ENCODE results near the gene TRIP12.
"Not testable (repeated sequence)": the region's sequence is repeated elsewhere in the genome, so short reads cannot be mapped to it uniquely, and the experiment has no call there.

TRIP12 gene

DNA sequence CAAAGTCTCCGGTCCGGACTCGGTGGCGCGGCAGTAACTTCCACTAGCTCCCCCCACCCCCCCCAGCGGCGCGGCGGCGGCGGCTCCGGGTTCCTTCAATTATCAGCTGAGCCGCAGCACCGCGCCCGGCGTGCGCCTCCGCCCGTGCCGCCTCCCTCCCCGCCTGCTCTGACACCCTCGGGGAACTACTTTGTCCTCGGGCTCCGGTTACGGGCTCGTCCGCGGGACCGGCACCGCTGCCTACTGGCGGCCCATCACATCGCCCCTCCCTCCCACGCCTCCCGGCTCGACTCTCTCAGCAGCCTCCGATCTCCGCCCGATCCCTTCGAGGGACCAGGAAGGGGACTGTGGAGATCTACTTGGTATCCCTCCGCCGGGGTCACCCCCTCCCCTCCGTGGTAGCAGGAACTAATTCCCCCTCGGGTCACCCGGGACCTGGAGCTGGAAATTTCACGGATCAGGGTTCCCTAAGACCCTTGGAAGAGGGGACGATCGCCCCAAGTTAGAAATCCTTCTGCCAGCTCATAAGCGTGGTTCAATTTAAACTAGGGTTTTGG is at the start of gene TRIP12:
TRIP12 (minus strand) TSS at position 118 of the 557 bp plus-strand sequence. CDS start 41,930 bp downstream, outside the sequence.
- peak; percentile 93 for DNase-seq (ENCODE audit: low spot score)

DNA sequence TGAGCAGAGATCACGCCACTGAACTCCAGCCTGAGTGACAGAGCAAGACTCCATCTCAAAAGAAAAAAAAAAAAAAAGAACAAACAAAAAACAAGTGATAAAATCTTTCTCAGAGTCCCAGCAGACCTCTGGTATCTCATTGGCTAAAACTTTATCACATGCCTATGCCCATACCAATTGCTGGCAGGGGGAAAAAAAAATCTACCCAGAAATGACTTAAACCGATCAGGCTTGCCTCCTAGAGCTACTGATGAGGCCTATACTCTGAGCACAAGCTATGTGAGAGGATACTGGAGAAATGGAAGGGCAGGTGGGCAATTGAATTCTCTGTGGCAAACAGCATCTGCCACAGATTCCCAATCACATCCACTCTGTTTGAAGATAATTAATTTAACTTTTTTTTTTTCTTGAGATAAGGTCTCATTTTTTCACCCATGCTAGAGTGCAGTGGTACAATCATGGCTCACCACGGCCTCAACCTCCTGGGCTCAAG is 49.5 kb upstream of the TRIP12 start:
- DNase-seq (ENCODE audit: low spot score): no peak

DNA sequence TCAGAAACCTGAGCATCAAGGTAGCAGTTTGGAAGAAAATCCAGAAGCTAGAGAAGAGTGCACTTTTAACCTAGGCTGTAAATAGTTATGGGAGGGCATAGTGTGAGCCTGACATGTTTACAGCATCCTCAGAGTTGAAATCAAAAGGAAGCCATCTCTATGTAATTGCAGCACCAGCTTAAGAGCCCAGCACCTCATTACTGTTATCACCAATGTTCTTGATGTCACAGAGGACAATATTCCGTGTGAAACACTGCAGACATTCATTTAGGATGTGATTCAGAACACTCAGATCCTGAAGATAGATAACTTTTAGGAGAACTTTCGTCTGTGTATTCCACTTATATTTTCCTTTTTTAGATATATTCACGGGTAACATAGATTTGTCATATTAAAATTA is 48.6 kb upstream of the TRIP12 start:
- no peak for DNase-seq (ENCODE audit: low spot score)

DNA sequence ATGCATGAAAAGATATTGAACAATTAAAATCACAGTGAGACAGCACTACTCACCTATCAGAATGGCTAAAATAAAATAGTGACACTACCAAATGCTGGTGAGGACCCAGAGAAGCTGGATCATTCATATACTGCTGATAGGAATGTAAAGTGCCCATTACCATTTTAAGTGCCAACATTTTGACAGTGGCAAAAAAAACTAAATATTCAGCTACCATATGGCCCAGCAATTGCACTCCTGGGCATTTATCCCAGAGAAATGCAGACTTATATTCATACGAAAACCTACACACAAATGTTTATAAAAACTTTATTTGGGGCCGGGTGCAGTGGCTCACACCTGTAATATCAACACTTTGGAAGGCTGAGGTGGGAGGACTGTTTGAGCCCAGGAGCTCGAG is 48.1 kb upstream of the TRIP12 start:
- no peak for DNase-seq (ENCODE audit: low spot score)

DNA sequence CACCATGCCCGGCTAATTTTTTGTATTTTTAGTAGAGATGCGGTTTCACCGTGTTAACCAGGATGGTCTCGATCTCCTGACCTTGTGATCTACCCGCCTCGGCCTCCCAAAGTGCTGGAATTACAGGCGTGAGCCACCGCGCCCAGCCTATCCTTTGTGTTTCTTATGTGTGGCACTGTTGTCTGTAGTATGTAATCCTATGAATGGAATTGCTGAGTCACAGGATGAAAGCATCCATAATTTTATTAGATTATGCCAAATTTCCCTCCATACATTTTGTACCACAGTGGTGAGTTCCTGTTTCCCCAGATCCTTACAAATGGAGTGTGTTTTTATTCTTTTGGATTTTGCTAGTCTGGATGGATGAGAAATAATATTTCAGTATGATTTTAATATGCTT is 41.8 kb upstream of the TRIP12 start:
- DNase-seq (ENCODE audit: low spot score): not testable (repeated sequence)

DNA sequence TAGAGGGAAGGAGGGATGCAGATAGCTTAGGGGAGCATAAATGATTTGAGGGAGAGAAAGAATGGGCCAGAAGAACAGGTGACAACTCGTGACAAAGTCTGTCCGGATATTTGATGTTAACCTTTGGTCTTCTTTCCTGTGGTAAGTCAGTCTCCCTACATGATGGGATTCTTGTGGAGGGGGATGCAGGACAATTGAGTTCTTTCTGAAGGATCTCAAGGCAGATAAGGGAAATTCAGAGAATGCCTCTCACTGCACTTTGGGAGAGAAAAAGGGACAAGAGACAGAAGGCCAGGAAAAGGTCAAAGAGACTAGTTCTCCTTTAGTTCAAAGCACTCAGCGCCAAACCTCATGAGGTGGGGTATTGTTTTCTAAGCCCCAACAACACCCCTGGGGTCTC is 34.7 kb upstream of the TRIP12 start:
- no peak for DNase-seq (ENCODE audit: low spot score)

DNA sequence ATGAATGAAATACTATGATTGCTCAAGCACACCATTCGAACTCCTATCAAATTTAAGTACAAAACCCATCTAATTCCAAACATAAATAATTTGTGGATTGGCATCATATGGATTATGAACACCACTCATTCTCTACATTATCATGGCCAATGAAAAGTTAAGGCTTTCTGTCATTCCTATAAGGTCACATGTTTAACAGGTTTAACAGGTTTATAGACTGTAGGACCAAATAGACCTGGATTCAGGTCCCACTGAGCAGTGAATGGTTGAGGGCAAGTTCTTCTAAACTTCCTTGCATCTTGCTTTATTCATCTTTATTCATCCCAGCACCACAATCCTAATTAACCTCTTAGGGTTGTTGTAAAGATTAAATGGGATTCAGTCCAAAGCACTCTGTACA is 33.9 kb upstream of the TRIP12 start:
- no peak for DNase-seq (ENCODE audit: low spot score)

DNA sequence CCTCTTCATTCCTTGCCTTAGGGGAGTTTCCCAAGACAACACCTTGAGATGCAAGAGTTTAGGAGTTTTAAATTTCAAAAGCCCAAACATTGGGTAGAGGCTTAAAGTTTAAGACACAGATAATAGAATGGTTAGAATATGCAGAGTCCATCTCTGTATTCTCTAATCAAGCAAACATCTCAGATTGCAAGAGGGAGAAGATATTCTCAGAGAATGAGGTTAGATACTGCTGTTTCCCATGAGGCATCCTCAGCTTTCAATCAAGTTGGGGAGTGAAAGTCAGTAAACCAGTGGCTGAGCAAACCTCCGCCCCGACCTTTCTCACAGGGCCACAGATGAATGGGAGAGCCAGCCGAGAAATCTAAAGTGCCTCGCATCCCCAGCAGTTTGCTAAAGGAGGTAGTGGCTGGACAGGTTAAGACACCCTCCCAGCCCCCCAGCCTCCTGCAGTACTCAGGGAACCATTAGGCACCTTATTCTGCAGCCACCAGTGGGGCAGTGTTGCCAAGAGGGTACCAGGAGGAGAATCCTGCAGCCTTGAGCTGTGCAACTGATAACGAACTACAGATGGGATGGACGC is 30.5 kb upstream of the TRIP12 start:
- no peak for DNase-seq (ENCODE audit: low spot score)

DNA sequence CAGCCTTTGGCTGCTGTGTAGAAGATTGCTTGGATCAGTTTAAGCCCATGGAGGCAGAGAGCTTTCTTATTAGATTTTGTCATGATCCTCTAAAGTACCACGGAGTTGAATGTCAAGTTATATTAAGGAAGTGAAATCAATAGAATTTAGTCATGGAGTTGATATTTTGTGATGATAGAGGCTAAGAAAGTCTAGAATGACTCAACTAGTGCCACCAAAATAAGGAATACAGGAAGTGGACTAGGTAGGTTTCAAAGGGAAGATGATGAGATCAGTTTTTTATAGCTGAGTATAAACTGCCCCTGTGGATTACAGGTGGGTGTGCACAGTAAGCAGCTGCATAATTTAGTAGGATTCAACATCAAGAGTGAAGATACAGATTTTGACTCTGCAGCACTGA is 25.7 kb upstream of the TRIP12 start:
- DNase-seq (ENCODE audit: low spot score): no peak

DNA sequence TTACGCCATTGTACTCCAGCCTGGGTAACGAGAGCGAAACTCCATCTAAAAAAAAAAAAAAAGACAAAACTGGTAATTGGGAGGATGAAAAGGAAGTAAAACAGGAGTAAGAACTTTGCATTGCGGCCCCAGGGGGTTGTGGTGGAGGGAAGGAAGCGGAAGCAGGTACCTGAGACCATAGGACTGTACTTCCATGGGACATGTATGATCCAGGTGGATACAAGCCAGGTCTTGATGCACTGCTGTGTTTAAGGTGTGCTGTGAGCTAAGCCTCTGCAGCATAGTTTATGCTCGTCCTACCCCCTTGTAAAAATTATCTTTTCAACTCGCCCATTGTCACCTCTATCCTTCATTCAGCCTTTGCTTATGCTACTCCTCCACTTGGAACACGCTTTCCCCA is 24.2 kb upstream of the TRIP12 start:
- DNase-seq (ENCODE audit: low spot score): no peak

DNA sequence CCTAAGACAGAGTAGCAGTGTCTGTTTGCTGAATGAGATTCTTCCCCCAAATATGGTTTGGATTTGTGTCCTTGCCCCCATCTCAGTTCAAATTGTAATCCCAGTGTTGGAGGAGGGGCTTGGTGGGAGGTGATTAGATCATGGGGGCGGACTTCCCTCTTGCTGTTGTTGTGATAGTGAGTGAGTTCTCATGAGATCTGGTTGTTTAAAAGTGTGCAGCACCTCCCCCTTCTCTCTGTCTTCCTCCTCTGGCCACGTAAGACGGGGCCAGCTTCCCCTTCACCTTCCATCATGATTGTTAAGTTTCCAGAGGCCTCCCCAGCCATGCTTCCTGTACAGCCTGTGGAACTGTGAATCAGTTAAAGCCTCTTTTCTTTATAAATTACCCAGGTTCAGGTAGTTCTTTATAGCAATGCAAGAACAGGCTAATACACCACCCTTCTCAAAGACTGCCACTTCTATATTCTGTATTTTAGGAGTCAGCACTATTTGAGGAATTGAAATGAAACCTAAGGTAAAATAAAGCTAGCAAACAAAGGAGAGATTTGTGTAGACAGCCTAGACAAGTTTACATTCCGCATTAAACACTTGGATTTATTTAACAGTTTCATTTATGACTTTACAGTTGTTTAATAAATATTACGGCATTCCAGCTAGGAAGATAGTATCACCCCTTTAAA is 22.1 kb upstream of the TRIP12 start:
- DNase-seq (ENCODE audit: low spot score): no peak

DNA sequence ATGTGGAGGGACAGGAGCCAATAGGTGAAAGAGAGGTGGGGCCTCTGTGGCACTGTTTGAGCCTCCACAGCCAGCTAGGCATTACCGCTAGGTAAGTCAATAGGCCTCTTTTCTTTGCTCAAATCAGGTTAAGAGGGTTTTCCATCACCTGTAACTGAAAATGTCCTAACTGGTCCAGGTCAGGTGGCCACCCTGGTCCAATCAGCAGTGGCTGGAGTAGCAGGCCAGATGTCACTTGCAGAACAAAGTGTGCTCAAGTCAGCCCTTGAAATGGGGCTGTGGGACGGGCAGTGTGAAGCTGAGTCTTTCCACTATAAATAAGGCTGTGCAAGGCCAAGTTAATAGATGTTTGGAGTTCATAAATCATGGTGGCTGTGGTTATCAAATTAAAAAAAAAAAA is 21.4 kb upstream of the TRIP12 start:
- no peak for DNase-seq (ENCODE audit: low spot score)

DNA sequence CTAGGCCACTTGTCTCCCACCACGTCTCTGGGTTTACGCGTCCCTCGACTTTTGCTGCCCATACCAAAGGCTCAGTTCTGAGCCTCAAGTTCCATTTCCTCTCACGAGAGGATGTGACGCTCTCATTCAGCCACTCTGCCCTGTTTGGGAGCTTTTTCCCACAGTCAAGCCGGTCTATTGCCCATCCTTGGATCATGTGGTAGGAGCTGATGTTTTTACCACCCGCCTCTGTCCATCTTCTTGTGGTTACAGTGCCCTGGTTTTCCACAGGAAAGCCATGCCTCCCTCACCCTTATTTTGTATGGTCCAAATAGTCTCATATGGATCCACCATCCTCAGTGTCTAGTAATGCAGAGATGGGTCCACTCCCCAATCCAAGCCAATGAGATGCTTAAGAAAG is 20.9 kb upstream of the TRIP12 start:
- DNase-seq (ENCODE audit: low spot score): no peak

DNA sequence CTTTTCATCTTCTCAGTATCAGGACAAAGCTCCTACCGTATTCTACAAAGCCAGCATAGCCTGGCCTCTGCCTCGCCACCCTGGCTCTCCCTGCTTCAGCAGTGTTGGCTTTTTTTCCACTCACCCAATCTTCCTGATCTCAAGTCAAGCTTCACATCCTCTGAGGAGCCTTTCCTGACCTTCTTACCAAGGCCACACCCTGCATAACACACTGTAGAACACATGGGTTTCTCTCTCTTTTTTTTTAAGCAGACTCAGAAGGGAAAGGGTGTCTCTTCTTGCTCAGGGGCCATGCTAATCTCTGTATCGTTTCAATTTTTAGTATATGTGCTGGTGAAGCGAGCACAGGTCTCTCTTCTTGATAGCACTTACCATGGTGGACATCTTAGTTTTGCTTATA is 15.7 kb upstream of the TRIP12 start:
- no peak for DNase-seq (ENCODE audit: low spot score)

DNA sequence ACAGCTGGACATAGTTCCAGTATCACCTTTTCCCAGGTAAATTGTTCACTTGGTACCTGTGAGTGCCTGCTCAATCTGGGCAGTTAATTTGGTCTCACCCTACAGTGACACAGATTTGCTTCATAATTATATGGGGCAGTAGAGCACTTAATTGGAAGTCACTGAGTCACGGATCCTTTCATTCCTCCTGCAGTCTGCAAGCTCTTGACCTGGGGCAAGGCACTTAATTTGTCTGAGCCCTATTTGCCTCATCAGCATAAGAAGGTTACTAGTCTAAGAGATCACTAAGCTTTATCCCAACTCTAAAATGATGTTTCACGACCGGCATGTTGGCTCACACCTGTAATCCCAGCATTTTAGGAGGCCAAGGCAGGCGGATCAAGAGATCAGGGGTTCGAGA is 9.4 kb upstream of the TRIP12 start:
- DNase-seq (ENCODE audit: low spot score): no peak

DNA sequence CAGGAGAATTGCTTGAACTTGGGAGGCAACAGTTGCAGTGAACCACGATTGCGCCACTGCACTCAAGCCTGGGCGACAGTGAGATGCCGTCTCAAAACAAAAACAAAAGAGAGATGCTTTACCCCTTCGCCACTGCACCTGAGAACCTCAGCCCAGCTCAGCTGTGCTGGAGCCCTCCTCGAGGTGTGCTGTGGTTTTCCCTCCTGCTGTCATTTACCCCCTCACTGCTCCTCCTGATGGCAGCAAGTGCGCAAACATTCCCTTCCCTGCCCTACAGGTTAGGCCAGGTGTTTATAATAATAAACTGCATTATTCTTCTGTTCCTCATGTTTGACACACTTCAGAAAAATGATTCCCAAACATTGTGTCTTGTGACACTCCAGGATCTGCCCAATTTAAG is 8.8 kb upstream of the TRIP12 start:
- DNase-seq (ENCODE audit: low spot score): no peak

DNA sequence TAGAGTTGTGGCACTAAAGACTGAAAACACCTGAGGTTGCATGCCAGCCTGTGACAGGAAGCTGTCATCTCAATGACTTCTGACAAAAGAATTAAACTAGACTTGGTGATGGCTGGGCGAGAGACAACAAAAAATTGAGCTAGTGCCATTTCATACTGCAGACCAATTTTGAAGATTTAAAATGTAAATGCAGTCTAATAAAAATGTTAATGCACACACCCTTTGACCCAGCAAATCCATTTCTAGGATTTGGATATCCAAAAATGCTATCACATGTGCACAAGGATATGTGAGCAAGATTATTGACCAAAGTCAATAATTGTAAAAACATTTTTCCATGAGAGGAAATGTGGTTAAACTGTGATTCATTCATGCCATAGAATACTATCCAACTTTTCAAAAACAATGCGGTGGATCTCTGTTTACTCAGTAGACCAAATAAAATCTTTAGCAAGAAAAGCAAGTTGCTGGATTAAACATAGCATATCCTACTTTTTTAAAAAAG is 6.1 kb upstream of the TRIP12 start:
- no peak for DNase-seq (ENCODE audit: low spot score)

DNA sequence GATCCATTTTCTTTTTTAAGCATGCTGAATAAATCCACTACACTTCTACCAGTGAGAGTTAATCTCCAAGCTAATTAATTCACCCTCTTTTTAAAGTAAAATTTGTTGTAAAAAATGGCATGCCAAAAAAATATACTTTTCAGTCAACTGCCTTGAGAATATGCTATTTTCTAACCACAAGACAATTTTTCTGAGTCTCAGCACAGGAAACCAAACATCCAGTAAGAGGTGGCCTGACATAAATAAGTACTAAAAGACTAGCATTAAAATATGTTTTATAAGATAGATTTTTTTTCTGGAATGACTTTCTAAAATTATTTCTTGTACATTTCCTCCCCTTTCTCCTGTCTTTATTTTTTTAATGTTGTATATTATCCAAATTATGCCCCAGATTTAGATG is 3.4 kb upstream of the TRIP12 start:
- no peak for DNase-seq (ENCODE audit: low spot score)

DNA sequence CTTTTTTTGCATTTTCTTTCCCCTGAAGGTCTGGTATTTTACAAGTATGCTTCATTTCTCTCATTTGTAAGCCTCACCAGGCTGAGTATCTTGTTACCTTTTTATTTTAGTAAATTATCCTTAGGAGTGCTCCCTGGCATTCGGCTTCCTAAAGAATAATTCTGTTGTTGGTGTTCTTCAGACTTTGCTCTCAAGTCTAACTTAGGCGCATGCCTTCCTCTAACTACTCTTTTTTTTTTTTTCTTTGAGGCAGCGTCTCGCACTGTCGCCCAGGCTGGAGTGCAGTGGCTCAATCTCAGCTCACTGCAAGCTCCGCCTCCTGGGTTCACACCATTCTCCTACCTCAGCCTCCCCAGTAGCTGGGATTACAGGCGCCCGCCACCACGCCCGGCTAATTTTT is 2.7 kb upstream of the TRIP12 start:
- not testable (repeated sequence) for DNase-seq (ENCODE audit: low spot score)

DNA sequence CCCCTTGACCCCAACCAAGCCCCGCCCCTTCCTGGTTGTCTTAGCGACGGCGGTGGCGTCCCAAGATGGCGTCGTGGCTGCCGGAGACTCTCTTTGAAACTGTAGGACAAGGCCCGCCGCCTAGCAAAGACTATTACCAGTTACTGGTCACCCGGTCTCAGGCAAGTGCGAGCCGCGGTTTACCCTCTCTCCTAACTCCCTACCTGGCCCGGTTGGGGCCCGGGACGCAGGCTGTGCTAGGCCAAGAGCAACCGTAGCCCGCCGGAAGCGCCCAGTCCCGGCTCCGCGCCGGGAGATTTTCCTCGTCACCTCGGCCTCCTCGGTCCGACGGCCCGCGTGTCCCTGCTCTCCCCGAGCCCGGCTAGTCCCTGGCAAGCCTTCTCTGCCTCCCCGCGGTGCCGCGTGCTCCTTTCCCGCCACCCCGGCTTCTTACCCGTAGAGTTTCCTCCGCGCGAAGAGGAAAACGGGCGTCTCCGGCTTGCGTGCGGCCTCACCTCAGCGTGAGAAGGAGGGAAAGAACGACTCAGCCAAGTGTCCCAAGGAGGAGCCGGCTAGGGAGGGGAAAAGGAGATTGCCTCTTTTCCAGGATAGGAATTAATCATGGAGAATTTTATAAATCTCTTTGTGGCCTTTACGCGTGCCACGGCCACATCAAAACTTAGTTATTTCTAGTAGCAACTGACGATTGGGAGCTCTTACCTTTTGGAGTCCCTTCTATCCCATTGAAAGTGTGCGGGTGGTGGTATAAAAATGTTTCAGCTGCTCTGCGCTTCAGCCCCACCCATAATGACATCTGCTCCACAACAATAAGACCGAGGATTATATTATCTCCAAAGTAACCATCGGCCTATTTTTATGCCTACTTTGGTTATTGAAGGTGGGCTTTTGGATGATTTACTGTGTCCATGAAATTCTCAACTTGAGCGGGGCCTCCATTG is 909 bp upstream of the TRIP12 start, which contains the start of gene FBXO36:
FBXO36 (plus strand) TSS at position 55 of the 938 bp plus-strand sequence; CDS start at position 66, 11 bp downstream.
- peak; percentile 84 for DNase-seq (ENCODE audit: low spot score)

DNA sequence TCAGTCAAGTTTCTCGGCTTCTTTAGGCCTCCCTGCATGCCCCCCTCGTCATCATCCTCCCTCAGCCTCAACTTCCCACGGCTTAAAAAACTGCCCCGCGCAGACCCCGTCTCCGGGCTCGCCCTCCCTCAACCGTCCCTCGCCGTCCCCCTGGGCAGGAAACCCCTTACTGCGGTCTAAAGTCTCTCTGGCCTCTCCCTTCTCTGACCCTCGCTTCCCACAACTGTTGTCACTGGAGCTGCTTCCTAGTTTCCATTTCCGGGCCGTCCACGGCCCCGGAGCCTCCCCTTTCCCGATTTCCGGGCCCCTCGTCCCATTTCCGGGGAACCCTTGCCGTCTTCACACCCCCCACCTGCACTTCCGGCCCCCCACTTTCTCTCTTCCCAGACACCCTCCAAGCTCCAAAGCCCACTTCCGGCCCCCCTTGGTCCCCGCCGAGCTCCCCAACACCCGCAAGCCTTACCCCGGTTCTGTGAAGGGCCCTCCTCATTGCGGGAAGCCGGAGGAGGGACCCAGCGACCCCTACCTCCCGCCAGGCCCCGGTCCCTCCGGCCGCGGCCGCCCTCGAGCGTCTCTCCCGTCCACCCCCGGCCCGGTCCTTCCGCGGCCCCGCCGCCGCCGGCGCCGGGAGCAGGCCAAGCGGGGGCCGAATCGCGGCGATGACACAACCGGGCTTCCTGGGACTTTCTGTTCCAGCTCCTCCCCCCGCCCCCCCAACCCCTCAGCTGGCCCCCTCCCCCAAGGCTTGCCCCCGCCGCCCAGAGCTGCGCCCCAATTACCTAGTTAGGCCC is 513 bp downstream of the TRIP12 start:
- DNase-seq (ENCODE audit: low spot score): peak; percentile 63

Measured in LoVo (cell line).